Stomach (tissue), 19 donors: Measurements from ENCODE around the gene GALNT2. TPM values are rescaled to one million over a fixed set of nuclear protein-coding genes. Genes with fewer than 3 reads are reported as not detected.
A peak's percentile ranks its signal among the peaks of the same experiment; 100 is the strongest.

ENCODE experiments used
- DNase-seq, 2 donors: peaks; one replicate each; pipeline versions ENCODE4 v3.0.0 to v3.0.0-alpha.2; 2013 to 2019
- H3K27ac ChIP-seq, 5 donors: fragments of 200-600 bp in 4 of 5; sonication (generic) in 4 of 5; one replicate each; pipeline ENCODE4 v1.5.1; 2013 to 2019; ENCODE audit warnings: mild to moderate bottlenecking in 1 of 5, moderate library complexity in 1 of 5
- H3K27me3 ChIP-seq, 3 donors: fragments of 200-600 bp; sonication (generic); one replicate each; pipeline ENCODE4 v1.5.1; 2017 to 2019; ENCODE audit warnings: mixed run types in 1 of 3
- H3K36me3 ChIP-seq, 4 donors: fragments of 200-600 bp; sonication (generic); 1 replicate in 3 of 4; 2 replicates in 1 of 4; pipeline ENCODE4 v1.5.1; 2016 to 2019
- H3K4me1 ChIP-seq, 4 donors: fragments of 200-600 bp; sonication (generic); one replicate each; pipeline ENCODE4 v1.5.1; 2016 to 2019
- H3K4me3 ChIP-seq, 4 donors: fragments of 200-600 bp; sonication (generic) in 3 of 4; one replicate each; pipeline ENCODE4 v1.5.1; 2016 to 2019; ENCODE audit warnings: mild to moderate bottlenecking in 1 of 4
- H3K9me3 ChIP-seq, 4 donors: fragments of 200-600 bp; sonication (generic); one replicate each; pipeline ENCODE4 v1.5.1; 2016 to 2019
- CTCF ChIP-seq, 7 experiments: fragments of 450-650 bp in 4 of 7; fragments of 200-600 bp in 3 of 7; sonication (generic) in 3 of 7; IDR thresholded peaks; one replicate each; pipeline ENCODE4 v1.5.1; 2016 to 2019; ENCODE audit warnings: antibody characterized with exemption in 7 of 7, control low read depth in 2 of 7, mild to moderate bottlenecking in 1 of 7
- EP300 ChIP-seq: sonication (generic); formaldehyde crosslinking; IDR thresholded peaks from one replicate; pipeline ENCODE4 v1.6.1; 2017; ENCODE audit warnings: antibody characterized with exemption
- POLR2A ChIP-seq, 4 donors: fragments of 450-650 bp; IDR thresholded peaks; one replicate each; pipeline ENCODE4 v1.6.1; 2016; ENCODE audit warnings: antibody characterized with exemption in 4 of 4, control low read depth in 2 of 4, mild to moderate bottlenecking in 1 of 4, moderate library complexity in 1 of 4
- POLR2AphosphoS5 ChIP-seq, 3 donors: sonication (generic); formaldehyde crosslinking; IDR thresholded peaks; one replicate each; pipeline ENCODE4 v1.6.1; 2016; ENCODE audit warnings: antibody characterized with exemption in 3 of 3
- WGBS, 5 donors: extraction: QIAGEN DNeasy Blood & Tissue Kit in 3 of 5; methylation state at CpG; one replicate each; pipeline versions ENCODE4 v1.1.5 to v1.1.7; 2013 to 2018; 5-methylcytosine and 5-hydroxymethylcytosine counted together
- intact Hi-C: fragments of 100-400 bp; cut with DNase I; formaldehyde crosslinking; loops from one replicate; pipeline ENCODE4 v1.15.1; 2023; ENCODE audit warnings: low total_unique reads
- long read RNA-seq, 10 donors: transcript quantifications; one replicate each; lab custom pipeline, GENCODE V29; 2026
- polyA plus RNA-seq, 3 donors: library from polyadenylated mRNA; stranded (reverse); fragments of 200-250 nt; gene quantifications; one replicate each; pipeline ENCODE4 v1.2.3, GENCODE V29; 2013
- total RNA-seq, 5 donors: library from RNA; depleted of rRNA; stranded (reverse); fragments of >200 nt; gene quantifications; one replicate each; pipeline versions ENCODE4 v1.1.0 to v1.2.3, GENCODE V29; 2014 to 2016
- donor health status: healthy with polysubstance abuse.
- donor health status: Bipolar disorder and iron deficiency.
- donor health status: healthy.

The GALNT2 gene
- 100 to 1,000 TPM in 1 of 5 donors, 10 to 100 TPM in 4; 39.3 to 101 (median 49.6) TPM for total RNA-seq
- polyA plus RNA-seq: 10 to 100 TPM in 2 of 3 donors, 1 to 10 TPM in 1; 5.5 to 18.1 (median 17.8) TPM
- long read RNA-seq, donor 1, full-length matches to known transcripts: 5 of 15 reads
- long read RNA-seq, donor 1, partial matches to known transcripts: 10 of 15 reads
- long read RNA-seq, donor 1, other reads (novel, unspliced or antisense): 0 of 15 reads
- long read RNA-seq, donor 2, full-length matches to known transcripts: 10 of 29 reads
- long read RNA-seq, donor 2, partial matches to known transcripts: 19 of 29 reads
- long read RNA-seq, donor 2, other reads (novel, unspliced or antisense): 0 of 29 reads
- long read RNA-seq, donor 3, full-length matches to known transcripts: 6 of 19 reads
- long read RNA-seq, donor 3, partial matches to known transcripts: 13 of 19 reads
- long read RNA-seq, donor 3, other reads (novel, unspliced or antisense): 0 of 19 reads
- long read RNA-seq, donor 4: 0 reads
- long read RNA-seq, donor 5, full-length matches to known transcripts: 13 of 22 reads
- long read RNA-seq, donor 5, partial matches to known transcripts: 9 of 22 reads
- long read RNA-seq, donor 5, other reads (novel, unspliced or antisense): 0 of 22 reads
- long read RNA-seq, donor 6: 0 reads
- long read RNA-seq, donor 7, full-length matches to known transcripts: 11 of 16 reads
- long read RNA-seq, donor 7, partial matches to known transcripts: 5 of 16 reads
- long read RNA-seq, donor 7, other reads (novel, unspliced or antisense): 0 of 16 reads
- long read RNA-seq, donor 8, full-length matches to known transcripts: 9 of 15 reads
- long read RNA-seq, donor 8, partial matches to known transcripts: 6 of 15 reads
- long read RNA-seq, donor 8, other reads (novel, unspliced or antisense): 0 of 15 reads
- long read RNA-seq, donor 9, full-length matches to known transcripts: 5 of 5 reads
- long read RNA-seq, donor 9, partial matches to known transcripts: 0 of 5 reads
- long read RNA-seq, donor 9, other reads (novel, unspliced or antisense): 0 of 5 reads
- long read RNA-seq, donor 10, full-length matches to known transcripts: 3 of 3 reads
- long read RNA-seq, donor 10, partial matches to known transcripts: 0 of 3 reads
- long read RNA-seq, donor 10, other reads (novel, unspliced or antisense): 0 of 3 reads

GRCh38 chr1:230066466-230067404 lies at the start of gene GALNT2:
Gene GALNT2 (plus strand): TSS chr1:230067238. CDS start chr1:230067281, 43 bp downstream.
- intact Hi-C loops: no loop called here
- 0 to 2% (median 1%) methylated on average over 10 to 104 of the region's 104 CpGs for WGBS, 5 donors
- Histone ChIP-seq H3K36me3 (no peaks in the 10 kb centered on the region), H3K27ac (peak within 1 kb of the TSS; percentile 91 to 99 (median 95)), H3K9me3 (no peaks in the 10 kb centered on the region), H3K4me3 (peak within 1 kb of the TSS; percentile 82 to 97 (median 95)), H3K27me3 (no peaks in the 10 kb centered on the region), H3K4me1 (peaks cover 23 to 47% (median 38%) of the 10 kb centered on the region in 4 donors)
- peak; percentile 91 to 97 for DNase-seq
- TF ChIP-seq POLR2AphosphoS5 (IDR thresholded peaks at IDR 0.05) (peak; percentile 19 to 89 (median 65)), CTCF (IDR thresholded peaks at IDR 0.05) (no peak), POLR2A (IDR thresholded peaks at IDR 0.05) (no peak)

- H3K4me1 ChIP-seq: no peaks in the 10 kb centered on the region
- no peaks in the 10 kb centered on the region for H3K36me3 ChIP-seq
- no peaks in the 10 kb centered on the region for H3K9me3 ChIP-seq
- intact Hi-C loops: no loop called here
- H3K27me3 ChIP-seq: no peaks in the 10 kb centered on the region
- no peak for DNase-seq
- H3K4me3 ChIP-seq: no peak overlapping the region
- 82 to 94% (median 91%) methylated on average over 3 of the region's 3 CpGs for WGBS, 5 donors
- H3K27ac ChIP-seq: no peak overlapping the region
- TF ChIP-seq EP300 (no peak), POLR2AphosphoS5 (IDR thresholded peaks at IDR 0.05) (no peak)
Observed at GRCh38 chr1:230020451-230020850, 46.6 kb upstream of the GALNT2 start.

GRCh38 chr1:230022666-230023380 lies 44.2 kb upstream of the GALNT2 start:
- 59 to 71% (median 66%) methylated on average over 6 of the region's 6 CpGs for WGBS, 5 donors
- H3K4me1 ChIP-seq: no peaks in the 10 kb centered on the region
- no peak overlapping the region for H3K4me3 ChIP-seq
- peaks cover 0 to 8% (median 3%) of the 10 kb centered on the region in 4 donors for H3K9me3 ChIP-seq
- H3K27ac ChIP-seq: no peak overlapping the region
- H3K36me3 ChIP-seq: no peaks in the 10 kb centered on the region
- intact Hi-C loops: no loop called here
- DNase-seq: no peak
- H3K27me3 ChIP-seq: no peaks in the 10 kb centered on the region
- TF ChIP-seq CTCF (IDR thresholded peaks at IDR 0.05): no peak
- TF ChIP-seq POLR2A (IDR thresholded peaks at IDR 0.05): no peak
- no peak for TF ChIP-seq POLR2AphosphoS5 (IDR thresholded peaks at IDR 0.05)
- TF ChIP-seq EP300: no peak

GRCh38 chr1:230025686-230026085 lies 41.4 kb upstream of the GALNT2 start:
- Histone ChIP-seq H3K9me3 (peaks cover 0 to 8% (median 3%) of the 10 kb centered on the region in 4 donors), H3K36me3 (no peaks in the 10 kb centered on the region), H3K27ac (no peak overlapping the region), H3K4me1 (no peaks in the 10 kb centered on the region), H3K27me3 (no peaks in the 10 kb centered on the region), H3K4me3 (no peak overlapping the region)
- 75 to 88% (median 83%) methylated on average over 3 of the region's 3 CpGs for WGBS, 5 donors
- intact Hi-C loops: no loop called here
- no peak for DNase-seq
- no peak for TF ChIP-seq POLR2AphosphoS5 (IDR thresholded peaks at IDR 0.05)
- TF ChIP-seq POLR2A (IDR thresholded peaks at IDR 0.05): no peak
- TF ChIP-seq EP300: no peak
- no peak for TF ChIP-seq CTCF (IDR thresholded peaks at IDR 0.05)
